GM12878 (cell line): ENCODE measurements around the gene PLCG1. TPM values are rescaled to one million over a fixed set of nuclear protein-coding genes. Genes with fewer than 3 reads are reported as not detected.

Source experiments
- ATAC-seq: fragments of 200-7000 bp; cut with Tn5 transposase; 3 replicates; pipeline ENCODE4 v1.9.1; 2020; ENCODE audit warnings: mild to moderate bottlenecking, moderate library complexity
- BruUV-seq: library from RNA; stranded (reverse); fragments of 400-500 nt; replicated peaks from 2 replicates; lab custom pipeline; 2021; lab: Mats Ljungman, UMichigan
- CTCF ChIA-PET: fragments of 300-600 bp; sonication (Branson Sonifier 250); formaldehyde crosslinking; extraction: SDS; loops from one replicate; lab custom pipeline; 2021; ENCODE audit warnings: inconsistent platforms; lab: Yijun Ruan, JAX
- POLR2A ChIA-PET: fragments of 350-600 bp; formaldehyde crosslinking; extraction: SDS; loops from one replicate; lab custom pipeline; 2021; ENCODE audit warnings: inconsistent platforms; lab: Charles Lee
- RAD21 ChIA-PET: fragments of 300-600 bp; sonication (Branson Sonifier 250); formaldehyde crosslinking; loops from one replicate; lab custom pipeline; 2023; ENCODE audit warnings: antibody characterized with exemption; ENCODE audit not compliant: unreplicated experiment; lab: Charles Lee
- SMC1A ChIA-PET: fragments of 300-600 bp; sonication (Branson Sonifier 250); formaldehyde crosslinking; loops from one replicate; lab custom pipeline; 2023; ENCODE audit not compliant: unreplicated experiment, uncharacterized antibody; lab: Charles Lee
- DNase-seq: peaks from one replicate; pipeline ENCODE4 v3.0.0-alpha.2; 2011; ENCODE audit warnings: low read depth, low spot score
- FAIRE-seq: peaks from 3 replicates; lab custom pipeline; 2011; peaks lifted over from hg19 to GRCh38; lab: Jason Lieb, UNC
- H2AFZ ChIP-seq: 2 replicates; pipeline ENCODE4 v1.6.0; 2011; ENCODE audit warnings: low read depth, low read length, control low read depth; ENCODE audit not compliant: control insufficient read depth
- H3K27ac ChIP-seq: 2 replicates; pipeline ENCODE4 v1.5.1; 2011; ENCODE audit warnings: control low read depth; ENCODE audit not compliant: control insufficient read depth, insufficient read depth
- H3K27me3 ChIP-seq, 2 experiments: replicated peaks in 1 of 2; 2 replicates each; pipeline versions ENCODE4 v1.6.0 to v1.6.1; 2011; ENCODE audit warnings: low read length in 1 of 2; ENCODE audit not compliant: control insufficient read depth in 2 of 2, insufficient read depth in 2 of 2
- H3K36me3 ChIP-seq, 2 experiments: 2 replicates each; pipeline ENCODE4 v1.5.1; 2011; ENCODE audit warnings: low read length in 1 of 2; ENCODE audit not compliant: control insufficient read depth in 2 of 2, insufficient read depth in 2 of 2
- H3K4me1 ChIP-seq: 2 replicates; pipeline ENCODE4 v1.6.1; 2011; ENCODE audit warnings: mild to moderate bottlenecking, low read length, moderate library complexity, mixed read lengths; ENCODE audit not compliant: control insufficient read depth, insufficient read depth
- H3K4me2 ChIP-seq: 2 replicates; pipeline ENCODE4 v1.6.0; 2011; ENCODE audit warnings: control low read depth; ENCODE audit not compliant: control insufficient read depth, insufficient read depth
- H3K4me3 ChIP-seq: fragments of 200-600 bp; sonication (generic); 2 replicates; pipeline ENCODE4 v1.5.1; 2016
- H3K79me2 ChIP-seq: 2 replicates; pipeline ENCODE4 v1.6.0; 2011; ENCODE audit warnings: low read length; ENCODE audit not compliant: control insufficient read depth, insufficient read depth
- H3K9ac ChIP-seq: 2 replicates; pipeline ENCODE4 v1.8.0; 2011; ENCODE audit warnings: low read length, control low read depth, mixed read lengths; ENCODE audit not compliant: control insufficient read depth, insufficient read depth
- H3K9me3 ChIP-seq: replicated peaks from 3 replicates; pipeline ENCODE4 v1.5.1; 2011; ENCODE audit warnings: mild to moderate bottlenecking, low read length; ENCODE audit not compliant: control insufficient read depth, insufficient read depth
- H4K20me1 ChIP-seq: 2 replicates; pipeline ENCODE4 v1.6.0; 2011; ENCODE audit not compliant: control insufficient read depth, insufficient read depth
- BACH1 ChIP-seq: fragments of 450-650 bp; IDR thresholded peaks from 2 replicates; pipeline ENCODE4 v1.6.1; 2017; ENCODE audit warnings: mild to moderate bottlenecking, borderline replicate concordance
- CBFB ChIP-seq: IDR thresholded peaks from 2 replicates; pipeline ENCODE4 v1.6.1; 2016; ENCODE audit warnings: antibody characterized with exemption, low read depth
- ESRRA ChIP-seq: IDR thresholded peaks from 2 replicates; pipeline ENCODE4 v1.6.1; 2012; ENCODE audit warnings: mild to moderate bottlenecking, low read length, improper control_type of control experiment
- HDAC6 ChIP-seq: fragments of 200-600 bp; sonication (generic); IDR thresholded peaks from one replicate; pipeline ENCODE4 v1.8.0; 2017; ENCODE audit warnings: antibody characterized with exemption; ENCODE audit not compliant: unreplicated experiment
- IKZF1 ChIP-seq: fragments of 450-650 bp; conservative IDR thresholded peaks from 2 replicates; pipeline ENCODE4 v1.6.1; 2017; ENCODE audit warnings: antibody characterized with exemption, mild to moderate bottlenecking
- IRF4 ChIP-seq: IDR thresholded peaks from 2 replicates; pipeline ENCODE4 v1.6.1; 2011; ENCODE audit warnings: low read depth, low read length
- LARP7 ChIP-seq: fragments of 450-650 bp; IDR thresholded peaks from 2 replicates; pipeline ENCODE4 v1.6.1; 2017; ENCODE audit warnings: mild to moderate bottlenecking
- NBN ChIP-seq: fragments of 450-650 bp; IDR thresholded peaks from 2 replicates; pipeline ENCODE4 v1.6.1; 2016
- RCOR1 ChIP-seq: conservative IDR thresholded peaks from 2 replicates; pipeline ENCODE4 v1.6.1; 2012; ENCODE audit warnings: low read depth, low read length, improper control_type of control experiment
- RFX5 ChIP-seq: IDR thresholded peaks from 2 replicates; pipeline ENCODE4 v1.6.1; 2011; ENCODE audit warnings: low read depth, low read length, improper control_type of control experiment
- ZNF217 ChIP-seq: fragments of 450-650 bp; IDR thresholded peaks from 2 replicates; pipeline ENCODE4 v1.6.1; 2017; ENCODE audit warnings: antibody characterized with exemption, mild to moderate bottlenecking
- ZNF384 ChIP-seq: IDR thresholded peaks from 2 replicates; pipeline ENCODE4 v1.6.1; 2012; ENCODE audit warnings: low read depth, mild to moderate bottlenecking, low read length, improper control_type of control experiment, borderline replicate concordance
- WGBS: methylation state at CpG from one replicate; pipeline ENCODE4 v1.1.6; 2016; ENCODE audit warnings: low lambda C conversion rate; ENCODE audit not compliant: insufficient replicate concordance, insufficient coverage; ENCODE audit errors: missing lambda C conversion rate; 5-methylcytosine and 5-hydroxymethylcytosine counted together
- in situ Hi-C: fragments of 300-500 bp; cut with MboI; formaldehyde crosslinking; loops from 9 replicates; pipeline ENCODE4 v1.14.3; 2018; ENCODE audit warnings: mixed read lengths
- intact Hi-C: fragments of 100-400 bp; cut with micrococcal nuclease; formaldehyde crosslinking; loops from one replicate; pipeline ENCODE4 v1.14.2; 2022; ENCODE audit not compliant: unreplicated experiment
- polyA plus RNA-seq, 11 experiments: library from polyadenylated mRNA; depleted of rRNA in 4 of 11; unstranded in 6 of 11; stranded (reverse) in 5 of 11; fragments of >200 nt; fragmentation: Nextera tagmentation in 4 of 11; fragmentation: Illumina TruSeq in 1 of 11; extraction: Ambion mirVana in 4 of 11; extraction: Trizol in 1 of 11; gene quantifications; 1 replicate in 1 of 11; 2 replicates in 10 of 11; pipeline versions ENCODE4 v1.2.1 to v1.2.3, GENCODE V29; 2011 to 2016; ENCODE audit warnings: inconsistent platforms in 2 of 11, missing spikeins in 2 of 11, low read depth in 1 of 11
- total RNA-seq, 4 experiments: library from RNA; depleted of rRNA in 3 of 4; stranded (reverse); fragments of >200 nt in 3 of 4; fragmentation: Illumina TruSeq in 1 of 4; extraction: Trizol in 1 of 4; gene quantifications; 2 replicates each; pipeline versions ENCODE4 v1.2.1 to v1.2.3, GENCODE V29; 2013 to 2021
- TF ChIP-seq, protein P1 (sequence below): fragments of 450-650 bp; formaldehyde crosslinking; IDR thresholded peaks from 2 replicates; pipeline ENCODE4 v1.4.0; 2022; ENCODE audit warnings: mild to moderate bottlenecking, moderate library complexity
- TF ChIP-seq, protein P2 (sequence below): IDR thresholded peaks from 2 replicates; pipeline ENCODE4 v1.6.1; 2011; ENCODE audit warnings: low read depth, mild to moderate bottlenecking, low read length, moderate library complexity, borderline replicate concordance; ENCODE audit errors: extremely low read depth
- TF ChIP-seq, protein P3 (sequence below): fragments of 450-650 bp; IDR thresholded peaks from 2 replicates; pipeline ENCODE4 v1.6.1; 2017; ENCODE audit warnings: mild to moderate bottlenecking

Gene PLCG1
- total and polyA plus RNA-seq, 10 of the 15 experiments (the other 5 are each of a cell fraction or from before 2014, with no cell fraction given) = 2.6 to 114 (median 45.3) TPM

DNA sequence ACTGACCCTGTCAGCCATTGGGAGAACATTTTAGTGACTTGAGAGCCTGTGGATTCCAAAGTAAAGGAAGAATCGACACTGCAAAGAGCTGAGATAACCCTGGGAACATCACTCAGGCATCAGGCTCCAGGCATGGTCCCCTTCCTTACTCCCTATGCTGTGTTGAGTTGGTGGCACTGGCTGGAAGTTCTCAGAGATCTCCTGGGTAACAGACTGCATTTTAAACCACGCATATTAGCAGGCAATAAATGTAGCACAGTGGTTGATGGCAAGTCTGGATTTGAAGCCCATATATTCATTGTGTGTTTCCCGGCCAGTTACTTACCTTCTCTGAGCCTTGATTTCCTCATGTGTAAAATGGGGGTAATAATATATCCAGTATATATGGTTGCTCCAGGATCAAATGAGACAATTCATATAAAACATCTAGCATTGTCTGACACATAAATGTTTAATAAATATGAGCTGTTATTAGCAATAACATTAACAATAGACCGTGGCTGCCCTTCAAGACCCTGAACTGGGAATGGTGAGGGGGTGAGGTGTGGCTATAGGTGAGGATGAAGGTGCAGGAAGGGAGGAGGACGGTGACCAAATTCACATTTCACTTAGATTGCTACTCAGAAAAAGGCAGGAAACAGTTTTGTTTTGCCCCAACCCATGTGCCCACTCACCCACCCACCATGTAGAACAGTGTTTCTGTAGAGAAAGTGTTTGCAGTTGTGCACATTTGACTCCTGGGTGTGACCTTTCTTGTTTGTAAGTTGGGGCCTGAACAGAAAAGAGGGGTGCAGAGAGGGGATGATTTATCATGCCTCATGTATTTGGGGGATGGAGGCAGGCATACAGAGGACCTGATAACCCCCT lies 2.1 kb downstream of the PLCG1 start (continued):
- TF ChIP-seq, protein P1, sequence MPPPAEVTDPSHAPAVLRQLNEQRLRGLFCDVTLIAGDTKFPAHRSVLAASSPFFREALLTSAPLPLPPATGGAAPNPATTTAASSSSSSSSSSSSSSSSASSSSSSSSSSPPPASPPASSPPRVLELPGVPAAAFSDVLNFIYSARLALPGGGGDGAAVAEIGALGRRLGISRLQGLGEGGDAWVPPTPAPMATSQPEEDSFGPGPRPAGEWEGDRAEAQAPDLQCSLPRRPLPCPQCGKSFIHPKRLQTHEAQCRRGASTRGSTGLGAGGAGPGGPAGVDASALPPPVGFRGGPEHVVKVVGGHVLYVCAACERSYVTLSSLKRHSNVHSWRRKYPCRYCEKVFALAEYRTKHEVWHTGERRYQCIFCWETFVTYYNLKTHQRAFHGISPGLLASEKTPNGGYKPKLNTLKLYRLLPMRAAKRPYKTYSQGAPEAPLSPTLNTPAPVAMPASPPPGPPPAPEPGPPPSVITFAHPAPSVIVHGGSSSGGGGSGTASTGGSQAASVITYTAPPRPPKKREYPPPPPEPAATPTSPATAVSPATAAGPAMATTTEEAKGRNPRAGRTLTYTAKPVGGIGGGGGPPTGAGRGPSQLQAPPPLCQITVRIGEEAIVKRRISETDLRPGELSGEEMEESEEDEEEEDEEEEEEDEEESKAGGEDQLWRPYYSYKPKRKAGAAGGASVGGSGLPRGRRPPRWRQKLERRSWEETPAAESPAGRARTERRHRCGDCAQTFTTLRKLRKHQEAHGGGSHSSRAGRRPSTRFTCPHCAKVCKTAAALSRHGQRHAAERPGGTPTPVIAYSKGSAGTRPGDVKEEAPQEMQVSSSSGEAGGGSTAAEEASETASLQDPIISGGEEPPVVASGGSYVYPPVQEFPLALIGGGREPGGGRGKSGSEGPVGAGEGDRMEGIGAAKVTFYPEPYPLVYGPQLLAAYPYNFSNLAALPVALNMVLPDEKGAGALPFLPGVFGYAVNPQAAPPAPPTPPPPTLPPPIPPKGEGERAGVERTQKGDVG = no peak
- TF ChIP-seq ZNF384 = no peak
- no peak for TF ChIP-seq IKZF1

DNA sequence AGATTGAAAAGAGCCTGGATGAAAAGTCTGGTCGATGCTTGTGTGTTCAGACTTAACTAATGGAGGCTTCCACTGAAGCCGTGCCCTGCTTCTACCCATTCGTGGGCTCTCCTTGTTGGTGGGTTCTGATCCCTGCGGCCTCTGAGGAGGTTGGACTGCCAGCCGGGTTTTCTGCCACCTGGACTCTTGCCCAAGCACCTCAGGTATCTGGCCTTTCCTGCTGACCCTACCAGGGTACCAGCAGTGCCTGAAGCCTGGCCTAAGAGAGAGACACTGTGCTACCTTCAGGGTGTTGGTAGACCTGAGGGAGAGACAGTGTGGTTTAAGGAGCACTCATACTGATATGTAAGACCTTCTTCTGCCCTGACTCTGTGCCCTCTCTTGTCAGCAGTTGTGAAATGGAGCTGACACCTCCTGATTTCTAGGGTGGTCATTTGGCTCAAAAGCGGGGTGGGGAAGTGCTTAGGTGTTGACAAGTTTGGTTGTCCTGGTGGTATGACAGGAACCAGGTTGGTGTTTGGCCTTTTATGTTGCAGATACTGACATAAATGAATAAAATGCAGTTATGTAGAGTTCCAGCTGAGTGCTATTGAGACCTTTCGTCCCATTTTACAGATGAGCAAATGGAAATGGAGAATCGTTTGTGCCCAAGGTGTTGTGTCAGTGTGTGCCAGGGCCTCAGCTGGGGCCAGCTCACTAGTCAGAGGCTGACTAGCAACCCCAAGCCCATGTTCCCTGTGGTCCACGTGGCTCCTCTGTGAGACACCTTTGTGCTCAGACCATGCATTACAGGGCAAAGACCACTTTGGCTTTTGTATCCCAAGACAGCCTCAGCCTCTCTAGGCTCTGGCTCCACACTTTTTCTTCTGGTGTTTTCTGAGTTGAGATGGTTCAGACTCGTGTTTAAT lies 3.1 kb downstream of the PLCG1 start:
- Histone ChIP-seq H3K4me1 (peaks cover 48% of the 10 kb centered on the region), H3K27me3 (no peaks in the 10 kb centered on the region), H3K27ac (peak overlapping the region; percentile 61), H3K4me2 (peak overlapping the region; percentile 95), H2AFZ (no peak overlapping the region), H4K20me1 (peaks cover 9% of the 10 kb centered on the region), H3K9ac (peak overlapping the region; percentile 50; the same call in 1 of the 2 replicates), H3K36me3 (peaks cover 0 to 2% of the 10 kb centered on the region in 2 experiments; a peak in 2 of 4 replicates), H3K9me3 (no peaks in the 10 kb centered on the region), H3K79me2 (peaks cover 84% of the 10 kb centered on the region), H3K4me3 (peak overlapping the region; percentile 81; the same call in 1 of the 2 replicates)
- BruUV-seq = no TSS peak
- ATAC-seq (no peak), DNase-seq (no peak), FAIRE-seq (no peak)
- in situ Hi-C loops (no loop called here), intact Hi-C loops (no loop called here)
- ChIA-PET RAD21 (interaction anchor here (0.9 to 4.0 kb wide), 5 partner anchors 17 to 150 kb away, joined by 3 to 42 read pairs (median 10); no protein-coding TSS in a partner anchor), CTCF (interaction anchor here (0.7 to 10.1 kb wide), 10 partner anchors 7 to 200 kb away, joined by 3 to 75 read pairs (median 5); partner anchors contain the start of gene LPIN3), SMC1A (interaction anchor here (1.2 to 5.9 kb wide), 10 partner anchors 9 to 199 kb away, joined by 3 to 71 read pairs (median 4); no protein-coding TSS in a partner anchor), POLR2A (interaction anchor here (0.6 to 11.3 kb wide), 6 partner anchors 10 to 149 kb away, joined by 3 to 84 read pairs (median 3); no protein-coding TSS in a partner anchor)
- WGBS = 77% methylated on average over 10 of the region's 10 CpGs
- TF ChIP-seq, protein P2, sequence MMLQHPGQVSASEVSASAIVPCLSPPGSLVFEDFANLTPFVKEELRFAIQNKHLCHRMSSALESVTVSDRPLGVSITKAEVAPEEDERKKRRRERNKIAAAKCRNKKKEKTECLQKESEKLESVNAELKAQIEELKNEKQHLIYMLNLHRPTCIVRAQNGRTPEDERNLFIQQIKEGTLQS = no peak
- TF ChIP-seq IRF4 = no peak
- no peak for TF ChIP-seq RFX5
- no peak for TF ChIP-seq ZNF217
- no peak for TF ChIP-seq NBN
- TF ChIP-seq LARP7 = no peak
- TF ChIP-seq BACH1 = no peak
- no peak for TF ChIP-seq CBFB
- TF ChIP-seq RCOR1 = no peak
- no peak for TF ChIP-seq HDAC6
- TF ChIP-seq, protein P3, sequence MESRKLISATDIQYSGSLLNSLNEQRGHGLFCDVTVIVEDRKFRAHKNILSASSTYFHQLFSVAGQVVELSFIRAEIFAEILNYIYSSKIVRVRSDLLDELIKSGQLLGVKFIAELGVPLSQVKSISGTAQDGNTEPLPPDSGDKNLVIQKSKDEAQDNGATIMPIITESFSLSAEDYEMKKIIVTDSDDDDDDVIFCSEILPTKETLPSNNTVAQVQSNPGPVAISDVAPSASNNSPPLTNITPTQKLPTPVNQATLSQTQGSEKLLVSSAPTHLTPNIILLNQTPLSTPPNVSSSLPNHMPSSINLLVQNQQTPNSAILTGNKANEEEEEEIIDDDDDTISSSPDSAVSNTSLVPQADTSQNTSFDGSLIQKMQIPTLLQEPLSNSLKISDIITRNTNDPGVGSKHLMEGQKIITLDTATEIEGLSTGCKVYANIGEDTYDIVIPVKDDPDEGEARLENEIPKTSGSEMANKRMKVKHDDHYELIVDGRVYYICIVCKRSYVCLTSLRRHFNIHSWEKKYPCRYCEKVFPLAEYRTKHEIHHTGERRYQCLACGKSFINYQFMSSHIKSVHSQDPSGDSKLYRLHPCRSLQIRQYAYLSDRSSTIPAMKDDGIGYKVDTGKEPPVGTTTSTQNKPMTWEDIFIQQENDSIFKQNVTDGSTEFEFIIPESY = no peak
- no peak for TF ChIP-seq ESRRA
